HG02840 (cell line): Measurements from ENCODE around the gene SLC38A8.

ENCODE experiments used
- ATAC-seq: cut with Tn5 transposase; IDR thresholded peaks from one replicate; pipeline ENCODE4 v1.9.1; 2021; ENCODE audit warnings: mild to moderate bottlenecking, moderate library complexity, moderate number of reproducible peaks; ENCODE audit not compliant: unreplicated experiment, low FRiP score

The SLC38A8 gene

GRCh38 chr16:84003038-84003437, 39.6 kb downstream of the SLC38A8 start:
- no peak for ATAC-seq

- no peak for ATAC-seq
These were observed 40.9 kb downstream of the SLC38A8 start for GRCh38 chr16:84001726-84002125.

GRCh38 chr16:84000989-84001642, 41.5 kb downstream of the SLC38A8 start:
- ATAC-seq: no peak

GRCh38 chr16:83998091-83998490, 44.5 kb downstream of the SLC38A8 start:
- no peak for ATAC-seq

GRCh38 chr16:83996481-83997252, 45.9 kb downstream of the SLC38A8 start:
- no peak for ATAC-seq

- no peak for ATAC-seq
These were observed 46.8 kb downstream of the SLC38A8 start for GRCh38 chr16:83995754-83996153.

GRCh38 chr16:83994703-83995102, 47.9 kb downstream of the SLC38A8 start:
- ATAC-seq: no peak

- no peak for ATAC-seq
These were observed 48.5 kb downstream of the SLC38A8 start for GRCh38 chr16:83994087-83994486.

GRCh38 chr16:83992624-83993023, 50.0 kb downstream of the SLC38A8 start:
- ATAC-seq: no peak

GRCh38 chr16:83990492-83990891, 52.1 kb downstream of the SLC38A8 start:
- no peak for ATAC-seq

GRCh38 chr16:83989300-83989699, 53.3 kb downstream of the SLC38A8 start:
- no peak for ATAC-seq

- no peak for ATAC-seq
These were observed 59.1 kb downstream of the SLC38A8 start for GRCh38 chr16:83983491-83983890.

- no peak for ATAC-seq
These were observed 60.8 kb downstream of the SLC38A8 start for GRCh38 chr16:83981799-83982198.

GRCh38 chr16:83980794-83981193, 61.8 kb downstream of the SLC38A8 start:
- no peak for ATAC-seq

- no peak for ATAC-seq
These were observed 63.2 kb downstream of the SLC38A8 start for GRCh38 chr16:83979441-83979840.

GRCh38 chr16:83978401-83978904, 64.1 kb downstream of the SLC38A8 start:
- no peak for ATAC-seq

GRCh38 chr16:83977056-83977815, 65.4 kb downstream of the SLC38A8 start:
- ATAC-seq: no peak

- ATAC-seq: no peak
These were observed 66.9 kb downstream of the SLC38A8 start for GRCh38 chr16:83975590-83976260.

GRCh38 chr16:83974475-83974874, 68.1 kb downstream of the SLC38A8 start:
- no peak for ATAC-seq

- no peak for ATAC-seq
These were observed 68.8 kb downstream of the SLC38A8 start for GRCh38 chr16:83973581-83974385.
